AG20443 (cell line): ENCODE measurements around the gene GARRE1.
"Not testable (repeated sequence)": the region's sequence is repeated elsewhere in the genome, so short reads cannot be mapped to it uniquely, and the experiment has no call there.

Source experiments
- DNase-seq: peaks from one replicate; pipeline ENCODE4 v3.0.0; 2012; ENCODE audit warnings: low spot score, mixed read lengths

Gene GARRE1

DNA sequence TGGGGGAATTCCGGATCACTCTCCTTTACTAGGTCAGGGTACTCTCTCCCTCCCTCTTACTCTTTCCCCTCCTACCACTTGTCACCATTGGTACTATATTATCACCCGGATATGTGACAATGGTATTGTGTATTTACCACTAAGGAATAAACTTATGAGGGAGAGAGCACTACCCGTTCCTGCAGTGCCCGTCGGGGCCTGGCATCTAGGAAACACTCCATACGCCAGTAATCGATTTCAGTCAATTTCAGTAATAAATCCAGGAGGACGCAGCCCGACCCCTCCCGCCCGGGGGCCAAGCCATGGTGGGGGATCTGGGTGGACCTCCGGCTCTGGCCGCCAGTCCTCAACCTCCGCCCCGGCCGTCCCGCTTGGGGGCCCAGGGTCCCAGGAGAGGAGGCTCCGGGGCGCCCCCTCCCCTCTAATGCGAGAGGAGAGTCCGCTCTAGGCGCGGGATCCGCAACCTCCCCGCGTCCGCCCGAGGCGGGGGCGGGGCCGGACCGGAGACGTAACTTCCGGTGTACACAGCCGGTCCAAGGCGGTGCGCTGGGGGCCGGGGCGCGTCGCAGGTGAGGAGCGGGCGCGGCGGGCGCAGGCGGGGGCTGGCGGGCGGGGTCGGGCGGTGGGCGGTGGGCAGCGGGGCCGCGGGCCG is at the start of gene GARRE1:
Gene GARRE1, plus strand, starts transcription at position 509 of the 652 bp plus-strand sequence. CDS start 45,920 bp downstream, outside the sequence.
- DNase-seq = peak; percentile 91

DNA sequence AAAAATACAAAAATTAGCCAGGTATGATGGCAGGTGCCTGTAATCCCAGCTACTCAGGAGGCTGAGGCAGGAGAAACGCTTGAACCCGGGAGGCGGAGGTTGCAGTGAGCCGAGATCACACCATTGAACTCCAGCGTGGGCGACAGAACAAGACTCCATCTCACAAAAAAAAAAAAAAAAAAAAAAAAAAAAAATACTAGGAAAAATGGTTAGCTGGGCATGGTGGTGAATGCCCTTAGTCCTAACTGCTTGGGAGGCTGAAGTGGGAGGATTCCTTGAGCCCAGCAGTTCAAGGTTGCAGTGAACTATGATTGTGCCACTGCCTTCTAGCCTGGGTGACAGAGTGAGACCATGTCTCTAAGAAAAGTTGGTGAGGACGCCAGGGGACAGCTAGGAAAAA is 49.0 kb upstream of the GARRE1 start:
- not testable (repeated sequence) for DNase-seq

GRCh38 chr19:34208291-34208884 is 46.0 kb upstream of the GARRE1 start:
- DNase-seq = no peak

DNA sequence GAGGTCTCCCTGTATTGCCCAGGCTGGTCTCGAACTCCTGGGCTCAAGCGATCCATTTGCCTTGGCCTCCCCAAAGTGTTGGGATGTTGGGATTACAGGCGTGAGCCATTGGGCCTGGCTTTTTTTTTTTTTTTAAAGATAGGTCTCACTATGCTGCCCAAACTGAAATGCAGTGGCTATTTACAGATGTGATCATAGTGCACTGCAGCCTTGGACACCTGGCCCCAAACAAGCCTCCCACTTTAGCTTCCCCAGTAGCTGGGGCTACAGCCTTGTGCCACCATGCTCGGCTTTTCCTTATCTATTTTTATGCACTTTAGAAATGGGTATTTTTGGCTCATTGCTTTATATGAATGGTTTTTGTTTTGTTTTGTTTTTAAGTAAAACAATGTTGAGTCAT is 44.6 kb upstream of the GARRE1 start:
- no peak for DNase-seq

- no peak for DNase-seq
Measured at GRCh38 chr19:34213283-34213682, 41.1 kb upstream of the GARRE1 start.

DNA sequence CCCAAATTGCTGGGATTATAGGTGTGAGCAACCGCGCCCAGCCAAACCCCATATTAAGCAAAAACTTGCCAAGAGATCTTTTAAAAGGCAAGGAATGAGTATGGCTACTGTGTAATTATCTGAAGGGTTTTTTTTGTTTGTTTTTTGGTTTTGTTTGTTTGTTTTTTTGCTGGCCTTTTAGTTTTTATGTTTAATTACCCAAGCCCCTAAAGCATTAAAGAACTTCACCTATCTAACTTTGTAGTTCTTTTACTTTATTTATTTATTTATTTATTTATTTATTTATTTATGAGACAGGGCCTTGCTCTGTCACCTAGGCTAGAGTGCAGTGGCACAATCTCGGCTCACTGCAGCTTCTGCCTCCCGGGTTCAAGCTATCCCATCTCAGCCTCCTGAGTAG is 40.3 kb upstream of the GARRE1 start:
- no peak for DNase-seq

DNA sequence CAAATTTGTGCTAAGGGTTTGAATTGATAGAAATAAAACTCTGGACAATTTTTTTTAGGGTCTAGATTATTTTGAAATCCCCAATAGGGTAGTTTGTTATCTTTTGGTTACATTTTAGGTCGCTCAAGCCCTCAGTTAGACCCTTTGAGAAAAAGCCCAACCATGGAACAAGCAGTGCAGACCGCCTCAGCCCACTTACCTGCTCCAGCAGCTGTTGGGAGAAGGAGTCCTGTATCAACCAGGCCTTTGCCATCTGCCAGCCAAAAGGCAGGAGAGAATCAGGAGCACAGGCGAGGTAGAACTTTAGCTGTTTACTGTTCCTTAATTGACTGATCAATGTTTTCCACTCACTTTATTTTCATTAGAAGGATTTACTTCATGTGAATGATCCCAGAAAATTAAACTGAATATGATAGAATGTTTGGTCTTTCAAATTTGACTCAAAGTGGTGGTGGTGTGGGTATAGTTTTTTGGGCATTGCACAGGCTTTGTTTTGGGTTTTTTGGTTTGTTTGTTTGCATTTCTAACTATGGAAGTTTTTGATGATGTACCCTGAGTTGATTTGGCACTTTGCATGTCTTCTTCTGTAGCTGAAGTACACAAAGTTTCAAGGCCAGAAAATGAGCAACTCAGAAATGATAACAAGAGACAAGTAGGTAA is 39.2 kb upstream of the GARRE1 start:
- no peak for DNase-seq

- DNase-seq = no peak
Measured at GRCh38 chr19:34215666-34216038, 38.7 kb upstream of the GARRE1 start.

- not testable (repeated sequence) for DNase-seq
Measured at GRCh38 chr19:34216745-34217219, 37.6 kb upstream of the GARRE1 start.

DNA sequence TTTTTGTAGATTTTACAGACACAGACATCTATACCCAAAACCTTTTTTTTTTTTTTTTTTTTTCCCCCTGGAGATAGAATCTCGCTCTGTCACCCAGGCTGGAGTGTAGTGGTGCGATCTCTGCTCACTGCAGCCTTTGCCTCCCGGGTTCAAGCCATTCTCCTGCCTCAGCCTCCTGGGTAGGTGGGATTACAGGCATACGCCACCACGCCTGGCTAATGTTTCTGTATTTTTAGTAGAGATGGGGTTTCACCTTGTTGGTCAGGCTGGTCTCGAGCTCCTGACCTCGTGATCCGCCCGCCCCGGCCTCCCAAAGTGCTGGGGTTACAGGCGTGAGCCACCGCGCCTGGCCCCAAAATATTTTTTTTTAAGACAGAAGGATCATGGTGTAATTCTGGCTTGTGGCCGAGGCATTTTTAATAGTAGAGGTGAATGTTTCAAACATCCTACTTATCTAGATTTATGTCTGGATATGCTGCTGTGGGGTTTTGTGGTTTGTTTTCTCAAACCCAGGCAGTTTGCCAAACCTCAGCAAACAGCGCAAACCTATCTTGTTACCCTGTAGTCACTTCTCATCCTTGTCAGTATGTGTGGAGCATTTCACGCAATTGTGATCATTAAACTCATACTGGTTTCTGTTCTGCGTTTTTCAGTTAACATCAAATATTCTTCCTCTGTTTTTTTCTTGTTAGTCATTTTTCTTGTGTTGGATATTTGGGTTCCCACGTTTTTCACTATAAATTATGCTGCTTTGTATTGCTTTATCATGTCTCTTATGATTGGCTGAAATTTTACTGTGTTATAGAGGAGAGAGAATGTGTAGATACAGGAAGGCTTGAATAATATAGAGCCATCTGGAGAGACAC is 36.2 kb upstream of the GARRE1 start:
- DNase-seq = peak; percentile 75

- DNase-seq = no peak
Measured at GRCh38 chr19:34218818-34219164, 35.6 kb upstream of the GARRE1 start.

DNA sequence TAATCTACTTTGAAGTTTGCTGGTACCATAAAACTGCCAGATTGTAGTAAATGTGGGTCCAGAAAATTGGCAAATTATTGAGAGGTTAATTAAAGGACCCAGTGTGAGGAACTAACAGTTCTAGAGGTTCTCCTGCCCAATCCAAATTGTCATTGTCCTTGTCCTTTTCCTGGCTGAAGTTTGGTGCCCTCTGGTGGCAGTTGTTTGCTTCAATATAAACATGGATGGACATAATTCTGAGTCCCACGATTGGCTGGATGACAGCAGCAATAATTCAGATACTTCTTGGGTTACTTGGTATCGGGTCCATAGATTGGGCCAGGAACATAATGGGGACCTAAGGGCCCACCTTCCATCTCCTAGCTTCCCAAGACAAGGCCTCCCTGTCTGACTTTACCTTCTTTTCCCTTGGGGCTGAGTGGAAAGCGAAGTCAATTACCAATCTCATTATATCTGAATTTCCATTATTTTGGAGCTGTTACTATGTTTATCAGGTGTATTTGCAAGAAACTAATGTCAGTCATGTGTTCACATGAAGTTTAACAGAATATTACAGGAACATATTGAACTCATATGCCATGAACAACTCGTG is 33.8 kb upstream of the GARRE1 start:
- peak; percentile 57 for DNase-seq

DNA sequence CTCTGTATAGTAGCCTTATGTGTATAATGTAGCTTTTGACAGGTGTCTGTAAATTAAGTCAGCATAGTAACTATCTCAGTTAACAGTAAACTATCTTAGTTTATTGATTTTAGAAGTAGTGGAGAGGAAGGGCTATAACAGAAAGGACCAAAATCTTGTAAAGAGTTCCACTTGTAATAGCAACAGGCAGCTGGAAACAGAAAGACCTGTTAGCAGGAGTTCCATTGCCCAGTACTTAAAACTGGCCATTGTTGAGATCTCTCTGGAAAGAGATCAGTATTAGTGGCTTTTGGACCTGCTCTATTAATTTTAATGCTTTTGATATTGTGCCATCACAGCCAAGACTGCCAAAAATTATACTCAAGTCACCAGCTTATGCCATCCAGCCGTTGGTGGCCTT is 32.0 kb upstream of the GARRE1 start:
- DNase-seq = no peak

DNA sequence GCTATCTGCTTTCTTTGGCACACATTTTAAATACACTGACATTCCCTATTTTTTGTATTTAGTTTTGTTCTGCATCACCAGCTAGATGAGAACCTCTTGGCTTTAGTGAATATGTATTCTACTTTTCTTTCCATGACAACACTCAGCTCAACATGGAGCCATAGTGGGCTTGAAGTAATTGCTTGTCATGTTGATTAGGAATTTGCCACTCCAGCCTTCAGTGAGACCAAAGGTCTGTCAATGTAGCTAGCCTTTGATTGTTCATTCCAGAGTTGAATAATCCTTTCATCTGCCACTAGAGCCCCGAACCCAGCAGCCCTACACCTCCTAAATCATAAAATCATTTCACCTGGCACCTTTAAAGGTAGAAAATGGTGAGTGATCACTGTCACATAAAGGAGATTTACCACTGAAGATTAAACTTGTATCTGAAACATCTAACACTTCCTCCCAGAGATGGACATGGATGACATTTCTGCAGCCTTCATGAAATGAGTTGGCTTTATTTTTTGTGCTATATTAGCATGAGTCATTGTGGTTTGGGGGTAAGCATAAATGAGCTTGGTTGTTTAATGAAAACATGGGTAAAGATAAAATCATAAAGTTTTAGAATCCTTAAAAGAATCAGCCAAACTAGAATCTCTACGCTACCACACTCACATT is 29.2 kb upstream of the GARRE1 start:
- no peak for DNase-seq

- no peak for DNase-seq
Measured at GRCh38 chr19:34225659-34226015, 28.7 kb upstream of the GARRE1 start.

- DNase-seq = no peak
Measured at GRCh38 chr19:34226036-34226435, 28.3 kb upstream of the GARRE1 start.

GRCh38 chr19:34228347-34228746 is 26.0 kb upstream of the GARRE1 start:
- DNase-seq = no peak

- no peak for DNase-seq
Measured at GRCh38 chr19:34228762-34229161, 25.6 kb upstream of the GARRE1 start.

- no peak for DNase-seq
Measured at GRCh38 chr19:34229721-34230120, 24.6 kb upstream of the GARRE1 start.

DNA sequence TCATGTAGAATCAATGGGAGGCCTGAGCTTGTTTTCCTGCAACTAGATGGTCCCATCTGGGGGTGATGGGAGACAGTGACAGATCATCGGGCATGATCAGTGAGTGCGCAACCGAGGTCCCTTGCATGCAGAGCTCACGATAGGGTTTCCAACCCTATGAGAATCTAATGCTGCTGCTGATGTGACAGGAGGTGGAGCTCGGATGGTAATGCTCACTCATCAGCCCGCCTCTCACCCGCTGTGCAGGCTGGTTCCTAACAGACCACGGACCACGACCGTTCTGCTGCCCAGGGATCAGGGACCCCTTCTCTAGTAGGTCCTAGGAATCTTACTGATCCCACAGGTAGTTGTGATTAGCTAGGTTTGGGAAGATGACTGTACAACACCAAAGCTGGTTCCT is 23.5 kb upstream of the GARRE1 start:
- DNase-seq = no peak

DNA sequence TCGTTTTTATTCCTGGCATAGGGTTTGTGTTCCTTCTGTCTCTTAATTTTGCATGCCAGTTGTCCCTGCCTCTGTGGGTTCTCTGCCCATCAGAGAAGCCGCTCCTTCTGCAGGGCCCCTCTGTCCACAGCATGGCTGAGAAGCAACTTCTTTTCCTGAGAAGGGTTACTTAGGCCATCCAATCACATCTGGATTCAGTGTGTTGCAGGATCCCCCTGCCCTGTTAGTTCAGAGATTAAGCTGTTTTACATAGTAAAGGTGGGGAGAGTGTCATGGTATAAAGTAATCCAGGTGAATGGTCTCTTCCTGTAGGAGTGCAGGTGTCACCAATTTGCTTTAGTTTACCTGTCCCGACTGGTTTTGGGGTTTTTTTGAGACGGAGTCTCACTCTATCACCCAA is 22.9 kb upstream of the GARRE1 start:
- no peak for DNase-seq
